ENCODE measurements around the gene MAPK8.

MAPK8 gene

GRCh38 chr10:48292616-48293015 is 13.9 kb upstream of the MAPK8 start:
- H3K4me3 ChIP-seq (ENCODE audit: low read length) = no peak overlapping the region
- H3K9ac ChIP-seq (ENCODE audit: low read length) = no peak overlapping the region
- no peak overlapping the region for H2AK5ac ChIP-seq (ENCODE audit: low read length)
- no peak overlapping the region for H3K23ac ChIP-seq (ENCODE audit: low read length)
- H3K79me2 ChIP-seq (ENCODE audit: control insufficient read depth, insufficient read depth, low read length) = no peaks in the 10 kb centered on the region
- H3K79me1 ChIP-seq (ENCODE audit: low read length) = no peaks in the 10 kb centered on the region
- no peak overlapping the region for H3K18ac ChIP-seq (ENCODE audit: low read length)
- no peak overlapping the region for H2BK15ac ChIP-seq (replicated peaks; ENCODE audit: low read depth)
- H3K27ac ChIP-seq (ENCODE audit: low read depth, low read length) = no peak overlapping the region
- no peaks in the 10 kb centered on the region for H3K36me3 ChIP-seq (ENCODE audit: control insufficient read depth, insufficient read depth, low read length)
- H2BK120ac ChIP-seq (ENCODE audit: low read depth, low read length) = no peak overlapping the region
- no peak overlapping the region for H2BK5ac ChIP-seq (ENCODE audit: low read length)
- H4K5ac ChIP-seq (ENCODE audit: low read length) = no peak overlapping the region
- H3K4ac ChIP-seq (ENCODE audit: low read depth, low read length) = no peak overlapping the region
- DNase-seq = no peak
- H3K27me3 ChIP-seq (ENCODE audit: insufficient read depth, low read length, poor library complexity) = no peaks in the 10 kb centered on the region
- no peak overlapping the region for H3K4me2 ChIP-seq (ENCODE audit: low read length)
- no peak overlapping the region for H3K56ac ChIP-seq (ENCODE audit: low read length)
- no CpG with 5 or more reads among the region's 3 CpGs for WGBS (ENCODE audit: extremely low coverage, insufficient coverage, low lambda C conversion rate)
- no peak overlapping the region for H4K8ac ChIP-seq (ENCODE audit: low read depth, low read length)
- H3K4me1 ChIP-seq (ENCODE audit: control insufficient read depth, low read depth, low read length) = no peaks in the 10 kb centered on the region

GRCh38 chr10:48294431-48294830 is 12.0 kb upstream of the MAPK8 start:
- Histone ChIP-seq H3K27ac (ENCODE audit: low read depth, low read length) (no peak overlapping the region), H3K4ac (ENCODE audit: low read depth, low read length) (no peak overlapping the region), H3K4me1 (ENCODE audit: control insufficient read depth, low read depth, low read length) (no peaks in the 10 kb centered on the region), H2BK5ac (ENCODE audit: low read length) (no peak overlapping the region), H3K27me3 (ENCODE audit: insufficient read depth, low read length, poor library complexity) (no peaks in the 10 kb centered on the region), H3K9ac (ENCODE audit: low read length) (no peak overlapping the region), H3K18ac (ENCODE audit: low read length) (no peak overlapping the region), H3K4me2 (ENCODE audit: low read length) (no peak overlapping the region), H3K79me2 (ENCODE audit: control insufficient read depth, insufficient read depth, low read length) (no peaks in the 10 kb centered on the region), H2BK120ac (ENCODE audit: low read depth, low read length) (no peak overlapping the region), H2AK5ac (ENCODE audit: low read length) (no peak overlapping the region), H3K23ac (ENCODE audit: low read length) (no peak overlapping the region), H4K8ac (ENCODE audit: low read depth, low read length) (no peak overlapping the region), H3K4me3 (ENCODE audit: low read length) (no peak overlapping the region), H3K56ac (ENCODE audit: low read length) (no peak overlapping the region), H2BK15ac (replicated peaks; ENCODE audit: low read depth) (no peak overlapping the region), H3K79me1 (ENCODE audit: low read length) (no peaks in the 10 kb centered on the region), H4K5ac (ENCODE audit: low read length) (no peak overlapping the region), H3K36me3 (ENCODE audit: control insufficient read depth, insufficient read depth, low read length) (no peaks in the 10 kb centered on the region)
- DNase-seq = no peak
- no CpG with 5 or more reads among the region's 2 CpGs for WGBS (ENCODE audit: extremely low coverage, insufficient coverage, low lambda C conversion rate)

GRCh38 chr10:48296576-48297098 is 9.8 kb upstream of the MAPK8 start:
- H3K27me3 ChIP-seq (ENCODE audit: insufficient read depth, low read length, poor library complexity) = no peaks in the 10 kb centered on the region
- no peak overlapping the region for H4K8ac ChIP-seq (ENCODE audit: low read depth, low read length)
- no peak overlapping the region for H3K9ac ChIP-seq (ENCODE audit: low read length)
- no peak overlapping the region for H2BK15ac ChIP-seq (replicated peaks; ENCODE audit: low read depth)
- H2AK5ac ChIP-seq (ENCODE audit: low read length) = no peak overlapping the region
- H3K4ac ChIP-seq (ENCODE audit: low read depth, low read length) = no peak overlapping the region
- no peak for DNase-seq
- H3K4me1 ChIP-seq (ENCODE audit: control insufficient read depth, low read depth, low read length) = no peaks in the 10 kb centered on the region
- no peak overlapping the region for H3K23ac ChIP-seq (ENCODE audit: low read length)
- no peak overlapping the region for H3K4me3 ChIP-seq (ENCODE audit: low read length)
- no peak overlapping the region for H3K56ac ChIP-seq (ENCODE audit: low read length)
- H2BK5ac ChIP-seq (ENCODE audit: low read length) = no peak overlapping the region
- H3K18ac ChIP-seq (ENCODE audit: low read length) = no peak overlapping the region
- WGBS (ENCODE audit: extremely low coverage, insufficient coverage, low lambda C conversion rate) = no CpG with 5 or more reads among the region's 4 CpGs
- H2BK120ac ChIP-seq (ENCODE audit: low read depth, low read length) = no peak overlapping the region
- H3K79me1 ChIP-seq (ENCODE audit: low read length) = no peaks in the 10 kb centered on the region
- H4K5ac ChIP-seq (ENCODE audit: low read length) = no peak overlapping the region
- H3K36me3 ChIP-seq (ENCODE audit: control insufficient read depth, insufficient read depth, low read length) = no peaks in the 10 kb centered on the region
- H3K79me2 ChIP-seq (ENCODE audit: control insufficient read depth, insufficient read depth, low read length) = no peaks in the 10 kb centered on the region
- H3K27ac ChIP-seq (ENCODE audit: low read depth, low read length) = no peak overlapping the region
- H3K4me2 ChIP-seq (ENCODE audit: low read length) = no peak overlapping the region

GRCh38 chr10:48299066-48299465 is 7.4 kb upstream of the MAPK8 start:
- Histone ChIP-seq H2BK5ac (ENCODE audit: low read length) (no peak overlapping the region), H3K79me1 (ENCODE audit: low read length) (no peaks in the 10 kb centered on the region), H2BK15ac (replicated peaks; ENCODE audit: low read depth) (no peak overlapping the region), H3K9ac (ENCODE audit: low read length) (no peak overlapping the region), H3K27me3 (ENCODE audit: insufficient read depth, low read length, poor library complexity) (no peaks in the 10 kb centered on the region), H3K79me2 (ENCODE audit: control insufficient read depth, insufficient read depth, low read length) (no peaks in the 10 kb centered on the region), H3K56ac (ENCODE audit: low read length) (no peak overlapping the region), H4K5ac (ENCODE audit: low read length) (no peak overlapping the region), H3K4ac (ENCODE audit: low read depth, low read length) (no peak overlapping the region), H3K4me2 (ENCODE audit: low read length) (no peak overlapping the region), H3K4me3 (ENCODE audit: low read length) (no peak overlapping the region), H3K4me1 (ENCODE audit: control insufficient read depth, low read depth, low read length) (no peaks in the 10 kb centered on the region), H2BK120ac (ENCODE audit: low read depth, low read length) (no peak overlapping the region), H3K27ac (ENCODE audit: low read depth, low read length) (no peak overlapping the region), H3K23ac (ENCODE audit: low read length) (no peak overlapping the region), H3K18ac (ENCODE audit: low read length) (no peak overlapping the region), H2AK5ac (ENCODE audit: low read length) (no peak overlapping the region), H4K8ac (ENCODE audit: low read depth, low read length) (no peak overlapping the region), H3K36me3 (ENCODE audit: control insufficient read depth, insufficient read depth, low read length) (no peaks in the 10 kb centered on the region)
- no CpG with 5 or more reads among the region's 7 CpGs for WGBS (ENCODE audit: extremely low coverage, insufficient coverage, low lambda C conversion rate)
- DNase-seq = no peak

- Histone ChIP-seq H3K4me2 (ENCODE audit: low read length) (no peak overlapping the region), H3K23ac (ENCODE audit: low read length) (no peak overlapping the region), H3K18ac (ENCODE audit: low read length) (no peak overlapping the region), H2BK120ac (ENCODE audit: low read depth, low read length) (no peak overlapping the region), H3K4me1 (ENCODE audit: control insufficient read depth, low read depth, low read length) (no peaks in the 10 kb centered on the region), H3K56ac (ENCODE audit: low read length) (no peak overlapping the region), H3K4me3 (ENCODE audit: low read length) (no peak overlapping the region), H3K27ac (ENCODE audit: low read depth, low read length) (no peak overlapping the region), H3K79me1 (ENCODE audit: low read length) (no peaks in the 10 kb centered on the region), H3K27me3 (ENCODE audit: insufficient read depth, low read length, poor library complexity) (no peaks in the 10 kb centered on the region), H3K79me2 (ENCODE audit: control insufficient read depth, insufficient read depth, low read length) (no peaks in the 10 kb centered on the region), H4K8ac (ENCODE audit: low read depth, low read length) (no peak overlapping the region), H3K36me3 (ENCODE audit: control insufficient read depth, insufficient read depth, low read length) (no peaks in the 10 kb centered on the region), H2AK5ac (ENCODE audit: low read length) (no peak overlapping the region), H2BK15ac (replicated peaks; ENCODE audit: low read depth) (no peak overlapping the region), H2BK5ac (ENCODE audit: low read length) (no peak overlapping the region), H3K4ac (ENCODE audit: low read depth, low read length) (no peak overlapping the region), H3K9ac (ENCODE audit: low read length) (no peak overlapping the region), H4K5ac (ENCODE audit: low read length) (no peak overlapping the region)
- DNase-seq = no peak
- no CpG with 5 or more reads among the region's 1 CpG for WGBS (ENCODE audit: extremely low coverage, insufficient coverage, low lambda C conversion rate)
These were observed 6.8 kb upstream of the MAPK8 start for GRCh38 chr10:48299692-48300091.

- Histone ChIP-seq H3K27me3 (ENCODE audit: insufficient read depth, low read length, poor library complexity) (no peaks in the 10 kb centered on the region), H3K4me1 (ENCODE audit: control insufficient read depth, low read depth, low read length) (no peaks in the 10 kb centered on the region), H3K36me3 (ENCODE audit: control insufficient read depth, insufficient read depth, low read length) (no peaks in the 10 kb centered on the region), H2AK5ac (ENCODE audit: low read length) (no peak overlapping the region), H3K4me3 (ENCODE audit: low read length) (no peak overlapping the region), H3K27ac (ENCODE audit: low read depth, low read length) (no peak overlapping the region), H3K9ac (ENCODE audit: low read length) (no peak overlapping the region), H3K4me2 (ENCODE audit: low read length) (no peak overlapping the region), H3K79me1 (ENCODE audit: low read length) (no peaks in the 10 kb centered on the region), H3K23ac (ENCODE audit: low read length) (no peak overlapping the region), H2BK5ac (ENCODE audit: low read length) (no peak overlapping the region), H2BK120ac (ENCODE audit: low read depth, low read length) (no peak overlapping the region), H4K5ac (ENCODE audit: low read length) (no peak overlapping the region), H3K18ac (ENCODE audit: low read length) (no peak overlapping the region), H3K4ac (ENCODE audit: low read depth, low read length) (no peak overlapping the region), H3K79me2 (ENCODE audit: control insufficient read depth, insufficient read depth, low read length) (no peaks in the 10 kb centered on the region), H3K56ac (ENCODE audit: low read length) (no peak overlapping the region), H4K8ac (ENCODE audit: low read depth, low read length) (no peak overlapping the region), H2BK15ac (replicated peaks; ENCODE audit: low read depth) (no peak overlapping the region)
- no peak for DNase-seq
- WGBS (ENCODE audit: extremely low coverage, insufficient coverage, low lambda C conversion rate) = no CpG with 5 or more reads among the region's 2 CpGs
These were observed 5.9 kb upstream of the MAPK8 start for GRCh38 chr10:48300556-48300955.
